ENCODE data around the gene FN3KRP.

- no peak for TF ChIP-seq CTCF (IDR thresholded peaks at IDR 0.05)
- TF ChIP-seq POLR2A (IDR thresholded peaks at IDR 0.05), result no peak
Observed at GRCh38 chr17:82772026-82772425, 55.5 kb downstream of the FN3KRP start.

Measured in gastroesophageal sphincter (tissue), 3 donors.